Stimulated activated CD4-positive, alpha-beta T cell treated with anti-CD3 and anti-CD28 coated beads, Interleukin-15, amount 100 ng/mL, for 48 hours (primary cell): ENCODE data around the gene MIER1.

Source experiments
- DNase-seq, 2 donors: peaks; one replicate each; pipeline ENCODE4 v3.0.0-alpha.2; 2020; ENCODE audit warnings: low read depth in 2 of 2

The MIER1 gene

DNA sequence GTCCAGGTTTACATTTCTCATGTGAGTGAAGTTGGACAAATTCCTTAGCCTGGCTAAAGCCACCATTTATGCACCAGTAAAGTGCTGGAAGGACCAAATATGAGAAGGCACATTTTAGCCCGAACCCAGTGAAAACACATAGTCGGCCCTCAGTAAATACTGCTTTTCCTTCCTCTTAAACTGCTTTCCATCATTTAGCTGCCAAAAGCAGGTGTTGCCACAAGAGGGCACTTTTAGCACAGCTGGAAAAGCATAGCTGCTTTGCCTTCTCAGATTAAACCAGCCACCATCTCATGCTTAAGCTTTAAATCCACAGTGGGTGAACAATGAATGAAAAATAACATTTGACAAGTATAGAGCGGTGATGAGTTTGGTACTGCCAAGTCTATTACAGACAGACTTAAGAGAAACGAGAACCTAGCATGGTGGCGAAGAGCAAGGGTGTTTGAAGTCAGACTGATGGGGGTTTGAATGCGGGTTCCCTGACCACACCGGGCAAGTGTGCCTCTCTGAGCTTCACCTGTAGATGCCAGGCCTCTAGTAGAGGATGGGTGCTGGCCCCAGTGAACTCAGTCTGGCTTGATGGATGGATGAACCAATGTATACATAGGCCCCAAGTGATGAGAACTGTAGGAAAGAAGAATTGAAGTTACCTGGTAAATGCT, 71.4 kb downstream of the MIER1 start:
- peak; percentile 40 to 41 for DNase-seq

GRCh38 chr1:66998972-66999371, 74.2 kb downstream of the MIER1 start:
- DNase-seq = no peak

DNA sequence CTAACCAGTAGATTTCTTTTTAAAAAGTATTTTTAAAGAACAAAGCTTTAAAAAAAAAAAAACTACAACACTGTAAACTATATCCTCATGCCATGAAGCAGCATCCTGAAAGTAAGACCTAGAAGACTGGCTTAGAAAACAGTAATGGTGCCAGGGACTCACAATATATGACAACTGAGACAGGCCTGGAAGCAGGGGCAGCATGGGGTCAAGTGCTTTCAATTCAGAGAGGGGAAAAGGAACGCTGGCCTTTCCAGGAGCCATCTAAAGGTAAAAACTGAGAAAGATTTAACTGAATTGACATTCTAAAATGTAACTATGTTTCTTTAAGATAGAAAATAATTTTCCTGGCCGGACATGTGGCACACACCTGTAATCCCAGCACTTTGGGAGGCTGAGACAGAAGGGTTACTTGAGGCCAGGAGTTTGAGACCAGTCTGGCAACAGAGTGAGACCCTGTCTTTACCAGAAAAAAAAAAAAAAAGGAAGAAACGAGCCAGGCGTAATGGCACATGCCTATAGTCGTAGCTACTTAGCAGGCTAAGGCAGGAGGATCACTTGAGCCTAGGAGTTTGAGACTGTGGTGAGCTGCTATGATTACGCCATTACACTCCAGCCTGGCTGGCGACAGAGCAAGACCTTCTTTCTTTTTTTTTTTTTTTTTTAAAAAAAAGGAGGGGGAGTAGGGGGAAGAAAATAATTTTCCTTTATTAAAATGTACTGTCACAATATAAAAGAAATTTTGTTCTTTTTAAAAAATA, 75.0 kb downstream of the MIER1 start:
- DNase-seq = no peak

DNA sequence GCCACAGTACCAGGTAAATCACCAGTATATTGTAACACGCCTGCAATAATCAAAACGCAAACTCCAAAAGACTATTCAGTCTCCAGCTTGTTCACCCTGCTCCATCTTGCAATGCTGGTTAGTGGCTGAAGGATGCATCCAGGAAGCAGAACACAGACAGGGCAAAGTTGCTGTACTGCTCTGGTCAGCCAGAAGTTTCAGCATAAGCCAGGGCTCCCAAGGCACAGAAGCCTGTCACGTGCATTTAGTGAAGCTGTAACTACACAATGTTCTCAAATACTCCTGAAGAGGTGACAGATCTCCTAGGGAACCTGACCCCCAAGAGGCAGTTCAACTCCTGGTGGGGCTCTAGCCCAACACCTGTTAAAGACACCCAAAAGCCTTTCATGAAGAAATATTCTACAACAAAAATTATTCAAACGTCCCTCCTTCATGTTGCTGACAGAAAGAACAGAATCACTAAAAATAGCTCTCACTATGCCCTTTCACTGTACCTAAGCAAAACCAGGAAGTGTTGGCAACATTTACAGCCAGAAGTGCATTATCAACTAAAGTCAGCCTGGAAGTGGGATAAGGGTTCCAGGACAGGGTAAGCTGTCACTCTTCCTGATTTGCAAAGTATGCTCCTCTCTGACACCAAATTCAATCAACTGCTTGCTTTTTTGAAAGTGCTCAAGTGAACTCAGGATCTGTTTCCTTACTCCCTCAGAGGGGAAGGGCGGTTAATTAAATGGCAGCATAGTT, 77.1 kb downstream of the MIER1 start:
- DNase-seq = no peak

DNA sequence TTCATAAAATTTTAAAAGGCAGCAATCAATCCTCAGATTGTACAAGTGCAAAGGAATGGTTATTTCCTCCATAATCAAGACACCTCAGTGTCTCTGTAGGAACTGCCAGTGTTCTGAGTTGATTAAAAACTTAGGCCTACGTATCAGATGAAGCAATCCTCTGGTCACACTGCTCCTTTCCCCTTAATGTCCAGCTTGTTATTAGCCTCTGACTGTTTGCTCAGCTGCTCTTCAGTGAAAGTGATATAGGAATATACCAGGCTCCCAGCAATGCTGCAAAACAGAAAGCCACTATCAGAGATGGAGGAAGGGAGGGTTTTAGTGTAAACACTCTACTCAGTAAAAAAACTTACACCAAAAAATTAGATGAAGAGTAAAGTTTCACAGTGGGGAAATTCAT, 79.4 kb downstream of the MIER1 start:
- DNase-seq = no peak

- no peak for DNase-seq
Measured at GRCh38 chr1:67005068-67005467, 80.3 kb downstream of the MIER1 start.

- no peak for DNase-seq
Measured at GRCh38 chr1:67009792-67010191, 85.0 kb downstream of the MIER1 start.

GRCh38 chr1:67013573-67013972, 88.8 kb downstream of the MIER1 start:
- DNase-seq = no peak

DNA sequence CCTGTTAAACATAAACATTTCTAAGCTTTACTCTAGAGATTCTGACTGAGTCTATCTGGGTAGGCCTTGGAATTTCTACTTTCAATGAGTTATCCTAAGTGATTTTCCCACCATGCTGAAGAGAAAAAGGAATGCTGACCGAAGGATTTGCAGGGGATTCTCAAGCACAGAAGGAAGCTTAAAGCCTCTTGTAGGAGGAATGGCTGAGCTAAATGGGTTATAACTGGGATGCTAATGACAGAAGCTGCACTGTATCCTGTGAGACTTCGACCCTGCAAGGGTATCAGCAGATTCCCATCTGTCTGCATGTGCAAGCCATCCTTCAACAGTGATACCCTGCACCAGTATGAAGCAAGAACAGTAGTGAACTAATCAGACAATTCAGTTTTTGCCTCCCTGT, 93.8 kb downstream of the MIER1 start:
- DNase-seq = no peak

DNA sequence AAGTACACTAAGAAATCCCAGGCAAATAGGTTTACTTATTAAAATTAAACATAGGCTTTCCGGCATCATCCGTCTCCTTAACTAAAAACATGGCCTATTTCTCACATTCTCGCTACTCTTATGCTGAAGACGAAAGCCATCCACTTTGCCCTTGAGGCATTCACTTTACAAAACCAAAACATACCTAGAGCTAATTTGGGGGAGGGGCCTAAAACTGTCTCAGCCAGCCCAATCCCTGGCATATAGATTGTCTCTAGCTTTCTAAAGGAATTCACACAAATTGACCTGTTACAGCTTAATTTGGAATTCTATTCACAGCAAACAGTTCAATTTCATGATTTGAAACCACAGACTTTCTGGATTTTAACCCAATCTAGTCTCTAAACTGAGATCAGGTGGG, 94.3 kb downstream of the MIER1 start:
- DNase-seq = no peak

GRCh38 chr1:67019600-67020136, 94.9 kb downstream of the MIER1 start:
- DNase-seq = no peak

- no peak for DNase-seq
Measured at GRCh38 chr1:67020304-67020703, 95.5 kb downstream of the MIER1 start.

GRCh38 chr1:67020765-67021164, 96.0 kb downstream of the MIER1 start:
- no peak for DNase-seq

DNA sequence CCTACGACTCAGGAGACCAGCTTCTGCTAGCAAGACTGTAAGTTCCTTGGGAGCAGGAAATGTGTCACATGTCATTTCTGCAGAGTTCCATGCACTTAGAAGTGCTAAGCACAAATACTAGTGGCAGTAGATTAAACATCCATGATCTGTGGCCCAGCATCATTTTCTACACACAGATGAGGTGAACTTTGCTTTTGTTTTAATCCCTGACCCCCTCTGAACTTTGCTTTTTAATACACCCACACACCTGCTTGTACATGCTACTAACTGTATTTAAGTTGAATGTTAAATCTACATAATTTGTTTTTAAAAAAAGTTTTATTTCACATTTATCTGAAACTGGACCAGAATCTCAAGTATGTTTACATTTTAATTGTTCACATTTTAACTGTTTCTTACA, 104.7 kb downstream of the MIER1 start:
- DNase-seq = no peak

- DNase-seq = no peak
Measured at GRCh38 chr1:67031121-67031858, 106.5 kb downstream of the MIER1 start.

- no peak for DNase-seq
Measured at GRCh38 chr1:67031859-67032247, 107.1 kb downstream of the MIER1 start.
